Liver (tissue), 3 donors: Measurements from ENCODE around the gene CYP2U1.

Experiments
- ATF3 ChIP-seq: IDR thresholded peaks from 2 replicates; pipeline ENCODE4 v1.6.1; 2016; ENCODE audit warnings: antibody characterized with exemption
- CTCF ChIP-seq: fragments of 150-350 bp; IDR thresholded peaks from 2 replicates; pipeline ENCODE4 v1.5.1; 2017; ENCODE audit warnings: improper control_type of control experiment, low read depth, low read length; ENCODE audit not compliant: missing input control
- JUND ChIP-seq, 2 donors: IDR thresholded peaks; 2 replicates each; pipeline ENCODE4 v1.6.1; 2016; ENCODE audit warnings: antibody characterized with exemption in 2 of 2
- REST ChIP-seq: IDR thresholded peaks from 2 replicates; pipeline ENCODE4 v1.6.1; 2016; ENCODE audit warnings: antibody characterized with exemption, mild to moderate bottlenecking
- ZBTB33 ChIP-seq: IDR thresholded peaks from 2 replicates; pipeline ENCODE4 v1.6.1; 2016; ENCODE audit warnings: antibody characterized with exemption
- donor health status: healthy.
- donor health status: healthy.

- TF ChIP-seq CTCF: no peak
- no peak for TF ChIP-seq ATF3
- TF ChIP-seq JUND (IDR thresholded peaks at IDR 0.05): no peak
- no peak for TF ChIP-seq REST
- no peak for TF ChIP-seq ZBTB33
Observed at GRCh38 chr4:107901213-107901934, 30.0 kb upstream of the CYP2U1 start.
